ENCODE measurements around the gene TRIM8.
A peak's percentile ranks its signal among the peaks of the same experiment; 100 is the strongest.

TRIM8 gene

GRCh38 chr10:102605712-102606111, 38.6 kb upstream of the TRIM8 start:
- H3K4me3 Mint-ChIP-seq: no peak overlapping the region
- H3K9me3 Mint-ChIP-seq: no peaks in the 10 kb centered on the region
- H3K4me1 Mint-ChIP-seq: peaks cover 8% of the 10 kb centered on the region
- H3K36me3 Mint-ChIP-seq: peaks cover 10% of the 10 kb centered on the region
- no peak for DNase-seq
- H3K27ac Mint-ChIP-seq: no peak overlapping the region
- H3K27me3 Mint-ChIP-seq: no peaks in the 10 kb centered on the region
- CTCF ChIA-PET: interaction anchor here (0.9 to 1.9 kb wide), 2 partner anchors 10 to 46 kb away, joined by 3 to 10 read pairs; no protein-coding TSS in a partner anchor

- Mint-ChIP-seq H3K9me3 (no peaks in the 10 kb centered on the region), H3K4me1 (peaks cover 35% of the 10 kb centered on the region), H3K27ac (no peak overlapping the region), H3K27me3 (no peaks in the 10 kb centered on the region), H3K36me3 (peaks cover 14% of the 10 kb centered on the region), H3K4me3 (no peak overlapping the region)
- DNase-seq: no peak
- CTCF ChIA-PET: no interaction called here
These were observed 35.8 kb upstream of the TRIM8 start for GRCh38 chr10:102608487-102608886.

- no peak for DNase-seq
- Mint-ChIP-seq H3K27me3 (no peaks in the 10 kb centered on the region), H3K4me1 (peaks cover 34% of the 10 kb centered on the region), H3K9me3 (no peaks in the 10 kb centered on the region), H3K27ac (no peak overlapping the region), H3K36me3 (peaks cover 14% of the 10 kb centered on the region), H3K4me3 (no peak overlapping the region)
- CTCF ChIA-PET: interaction anchor here (1.1 kb wide), 1 partner anchor 26 kb away, joined by 3 read pairs; no protein-coding TSS in a partner anchor
These were observed 33.8 kb upstream of the TRIM8 start for GRCh38 chr10:102610441-102610887.

GRCh38 chr10:102611514-102612087, 32.7 kb upstream of the TRIM8 start:
- H3K4me1 Mint-ChIP-seq: peaks cover 34% of the 10 kb centered on the region
- H3K27ac Mint-ChIP-seq: no peak overlapping the region
- no peaks in the 10 kb centered on the region for H3K9me3 Mint-ChIP-seq
- no peak for DNase-seq
- no peaks in the 10 kb centered on the region for H3K27me3 Mint-ChIP-seq
- H3K4me3 Mint-ChIP-seq: no peak overlapping the region
- H3K36me3 Mint-ChIP-seq: peaks cover 17% of the 10 kb centered on the region
- CTCF ChIA-PET: interaction anchor here (1.1 to 1.2 kb wide), 2 partner anchors 27 to 33 kb away, joined by 3 to 6 read pairs; partner anchors contain the start of gene TRIM8

GRCh38 chr10:102612964-102613275, 31.4 kb upstream of the TRIM8 start:
- no peaks in the 10 kb centered on the region for H3K27me3 Mint-ChIP-seq
- no peak overlapping the region for H3K4me3 Mint-ChIP-seq
- CTCF ChIA-PET: no interaction called here
- H3K9me3 Mint-ChIP-seq: no peaks in the 10 kb centered on the region
- H3K4me1 Mint-ChIP-seq: peaks cover 34% of the 10 kb centered on the region
- DNase-seq: peak; percentile 60
- H3K36me3 Mint-ChIP-seq: peaks cover 19% of the 10 kb centered on the region
- peak overlapping the region; percentile 88 for H3K27ac Mint-ChIP-seq

- Mint-ChIP-seq H3K9me3 (no peaks in the 10 kb centered on the region), H3K36me3 (peaks cover 19% of the 10 kb centered on the region), H3K4me1 (peaks cover 34% of the 10 kb centered on the region), H3K27me3 (no peaks in the 10 kb centered on the region), H3K27ac (peak overlapping the region; percentile 88), H3K4me3 (no peak overlapping the region)
- CTCF ChIA-PET: no interaction called here
- DNase-seq: no peak
These were observed 31.0 kb upstream of the TRIM8 start for GRCh38 chr10:102613286-102613685.

- H3K36me3 Mint-ChIP-seq: peaks cover 19% of the 10 kb centered on the region
- DNase-seq: no peak
- H3K27me3 Mint-ChIP-seq: no peaks in the 10 kb centered on the region
- H3K9me3 Mint-ChIP-seq: no peaks in the 10 kb centered on the region
- H3K27ac Mint-ChIP-seq: no peak overlapping the region
- CTCF ChIA-PET: interaction anchor here (0.5 kb wide), 1 partner anchor 1474 kb away, joined by 3 read pairs; no protein-coding TSS in a partner anchor
- H3K4me1 Mint-ChIP-seq: peaks cover 34% of the 10 kb centered on the region
- H3K4me3 Mint-ChIP-seq: no peak overlapping the region
These were observed 30.5 kb upstream of the TRIM8 start for GRCh38 chr10:102613785-102614184.

GRCh38 chr10:102614888-102615287, 29.4 kb upstream of the TRIM8 start:
- Mint-ChIP-seq H3K4me1 (peaks cover 34% of the 10 kb centered on the region), H3K27me3 (no peaks in the 10 kb centered on the region), H3K9me3 (no peaks in the 10 kb centered on the region), H3K27ac (no peak overlapping the region), H3K36me3 (peaks cover 17% of the 10 kb centered on the region), H3K4me3 (no peak overlapping the region)
- no peak for DNase-seq
- CTCF ChIA-PET: interaction anchor here (1.2 to 1.4 kb wide), 3 partner anchors 13 to 17 kb away, joined by 3 read pairs; no protein-coding TSS in a partner anchor

- CTCF ChIA-PET: interaction anchor here (1.2 to 1.4 kb wide), 3 partner anchors 13 to 18 kb away, joined by 3 read pairs; no protein-coding TSS in a partner anchor
- Mint-ChIP-seq H3K27ac (no peak overlapping the region), H3K9me3 (no peaks in the 10 kb centered on the region), H3K36me3 (peaks cover 17% of the 10 kb centered on the region), H3K27me3 (no peaks in the 10 kb centered on the region), H3K4me1 (peaks cover 32% of the 10 kb centered on the region), H3K4me3 (no peak overlapping the region)
- peak; percentile 38 for DNase-seq
These were observed 28.9 kb upstream of the TRIM8 start for GRCh38 chr10:102615361-102615760.

- Mint-ChIP-seq H3K4me1 (peaks cover 24% of the 10 kb centered on the region), H3K27me3 (no peaks in the 10 kb centered on the region), H3K9me3 (no peaks in the 10 kb centered on the region), H3K4me3 (no peak overlapping the region), H3K36me3 (peaks cover 17% of the 10 kb centered on the region), H3K27ac (peak overlapping the region; percentile 45)
- CTCF ChIA-PET: interaction anchor here (1.2 to 1.3 kb wide), 2 partner anchors 12 to 16 kb away, joined by 3 read pairs; no protein-coding TSS in a partner anchor
- no peak for DNase-seq
These were observed 28.1 kb upstream of the TRIM8 start for GRCh38 chr10:102616066-102616770.

GRCh38 chr10:102617041-102617440, 27.2 kb upstream of the TRIM8 start:
- CTCF ChIA-PET: no interaction called here
- no peaks in the 10 kb centered on the region for H3K27me3 Mint-ChIP-seq
- no peak overlapping the region for H3K27ac Mint-ChIP-seq
- peaks cover 16% of the 10 kb centered on the region for H3K4me1 Mint-ChIP-seq
- DNase-seq: no peak
- no peak overlapping the region for H3K4me3 Mint-ChIP-seq
- no peaks in the 10 kb centered on the region for H3K9me3 Mint-ChIP-seq
- peaks cover 17% of the 10 kb centered on the region for H3K36me3 Mint-ChIP-seq

GRCh38 chr10:102617816-102618215, 26.5 kb upstream of the TRIM8 start:
- CTCF ChIA-PET: interaction anchor here (0.8 to 1.5 kb wide), 2 partner anchors 20 to 22 kb away, joined by 3 to 4 read pairs; no protein-coding TSS in a partner anchor
- no peak overlapping the region for H3K4me3 Mint-ChIP-seq
- no peak for DNase-seq
- peaks cover 9% of the 10 kb centered on the region for H3K4me1 Mint-ChIP-seq
- H3K27me3 Mint-ChIP-seq: no peaks in the 10 kb centered on the region
- H3K9me3 Mint-ChIP-seq: no peaks in the 10 kb centered on the region
- H3K36me3 Mint-ChIP-seq: peaks cover 15% of the 10 kb centered on the region
- no peak overlapping the region for H3K27ac Mint-ChIP-seq

GRCh38 chr10:102619281-102619981, 24.8 kb upstream of the TRIM8 start:
- no peaks in the 10 kb centered on the region for H3K27me3 Mint-ChIP-seq
- H3K4me1 Mint-ChIP-seq: no peaks in the 10 kb centered on the region
- DNase-seq: no peak
- H3K27ac Mint-ChIP-seq: no peak overlapping the region
- H3K36me3 Mint-ChIP-seq: peaks cover 13% of the 10 kb centered on the region
- no peak overlapping the region for H3K4me3 Mint-ChIP-seq
- CTCF ChIA-PET: interaction anchor here (1.5 kb wide), 1 partner anchor 23 kb away, joined by 4 read pairs; no protein-coding TSS in a partner anchor
- H3K9me3 Mint-ChIP-seq: no peaks in the 10 kb centered on the region

- no peak overlapping the region for H3K27ac Mint-ChIP-seq
- no peak for DNase-seq
- H3K4me1 Mint-ChIP-seq: no peaks in the 10 kb centered on the region
- CTCF ChIA-PET: no interaction called here
- H3K4me3 Mint-ChIP-seq: no peak overlapping the region
- no peaks in the 10 kb centered on the region for H3K27me3 Mint-ChIP-seq
- H3K9me3 Mint-ChIP-seq: no peaks in the 10 kb centered on the region
- H3K36me3 Mint-ChIP-seq: peaks cover 9% of the 10 kb centered on the region
These were observed 24.1 kb upstream of the TRIM8 start for GRCh38 chr10:102620138-102620590.
